ENCODE data around the gene TMEM164. TPM values are rescaled to one million over a fixed set of nuclear protein-coding genes. Genes with fewer than 3 reads are reported as not detected.

TMEM164 gene
- total RNA-seq, 2 experiments from 2014 or later: 10.9 to 11.5 TPM

DNA sequence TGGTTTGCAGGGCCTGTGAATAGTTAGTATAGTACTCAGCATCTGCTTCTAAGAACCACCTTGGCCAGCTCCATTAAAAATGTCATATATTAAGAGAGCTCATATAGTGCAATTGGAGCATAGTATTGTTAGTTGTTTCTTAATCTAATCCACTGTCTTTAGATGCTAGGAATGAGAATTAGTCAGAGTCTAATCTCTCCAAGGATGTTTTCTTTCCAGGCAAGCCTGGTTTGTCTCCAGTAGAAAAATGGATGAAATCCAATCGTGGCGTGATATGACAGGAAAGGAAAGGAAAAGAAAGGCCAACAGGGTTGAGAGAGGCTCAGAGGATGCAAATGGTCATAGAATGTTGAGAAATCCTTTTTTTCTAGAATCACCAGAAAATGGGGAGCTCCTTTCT, 15.0 kb upstream of the TMEM164 start:
- H3K27ac Mint-ChIP-seq: no peak overlapping the region
- no peaks in the 10 kb centered on the region for H3K9me3 Mint-ChIP-seq
- no peak overlapping the region for H3K4me3 Mint-ChIP-seq
- CTCF ChIA-PET: no interaction called here
- POLR2A ChIA-PET: no interaction called here
- peaks cover 20% of the 10 kb centered on the region for H3K4me1 Mint-ChIP-seq (ENCODE audit: low read depth)
- DNase-seq: no peak
- no peaks in the 10 kb centered on the region for H3K36me3 Mint-ChIP-seq (ENCODE audit: low read depth)
- no peak for ATAC-seq
- intact Hi-C loops (cut with micrococcal nuclease): no loop called here
- H3K27me3 Mint-ChIP-seq: no peaks in the 10 kb centered on the region
- TF ChIP-seq, protein P1, sequence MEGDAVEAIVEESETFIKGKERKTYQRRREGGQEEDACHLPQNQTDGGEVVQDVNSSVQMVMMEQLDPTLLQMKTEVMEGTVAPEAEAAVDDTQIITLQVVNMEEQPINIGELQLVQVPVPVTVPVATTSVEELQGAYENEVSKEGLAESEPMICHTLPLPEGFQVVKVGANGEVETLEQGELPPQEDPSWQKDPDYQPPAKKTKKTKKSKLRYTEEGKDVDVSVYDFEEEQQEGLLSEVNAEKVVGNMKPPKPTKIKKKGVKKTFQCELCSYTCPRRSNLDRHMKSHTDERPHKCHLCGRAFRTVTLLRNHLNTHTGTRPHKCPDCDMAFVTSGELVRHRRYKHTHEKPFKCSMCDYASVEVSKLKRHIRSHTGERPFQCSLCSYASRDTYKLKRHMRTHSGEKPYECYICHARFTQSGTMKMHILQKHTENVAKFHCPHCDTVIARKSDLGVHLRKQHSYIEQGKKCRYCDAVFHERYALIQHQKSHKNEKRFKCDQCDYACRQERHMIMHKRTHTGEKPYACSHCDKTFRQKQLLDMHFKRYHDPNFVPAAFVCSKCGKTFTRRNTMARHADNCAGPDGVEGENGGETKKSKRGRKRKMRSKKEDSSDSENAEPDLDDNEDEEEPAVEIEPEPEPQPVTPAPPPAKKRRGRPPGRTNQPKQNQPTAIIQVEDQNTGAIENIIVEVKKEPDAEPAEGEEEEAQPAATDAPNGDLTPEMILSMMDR (IDR thresholded peaks at IDR 0.05): no peak

DNA sequence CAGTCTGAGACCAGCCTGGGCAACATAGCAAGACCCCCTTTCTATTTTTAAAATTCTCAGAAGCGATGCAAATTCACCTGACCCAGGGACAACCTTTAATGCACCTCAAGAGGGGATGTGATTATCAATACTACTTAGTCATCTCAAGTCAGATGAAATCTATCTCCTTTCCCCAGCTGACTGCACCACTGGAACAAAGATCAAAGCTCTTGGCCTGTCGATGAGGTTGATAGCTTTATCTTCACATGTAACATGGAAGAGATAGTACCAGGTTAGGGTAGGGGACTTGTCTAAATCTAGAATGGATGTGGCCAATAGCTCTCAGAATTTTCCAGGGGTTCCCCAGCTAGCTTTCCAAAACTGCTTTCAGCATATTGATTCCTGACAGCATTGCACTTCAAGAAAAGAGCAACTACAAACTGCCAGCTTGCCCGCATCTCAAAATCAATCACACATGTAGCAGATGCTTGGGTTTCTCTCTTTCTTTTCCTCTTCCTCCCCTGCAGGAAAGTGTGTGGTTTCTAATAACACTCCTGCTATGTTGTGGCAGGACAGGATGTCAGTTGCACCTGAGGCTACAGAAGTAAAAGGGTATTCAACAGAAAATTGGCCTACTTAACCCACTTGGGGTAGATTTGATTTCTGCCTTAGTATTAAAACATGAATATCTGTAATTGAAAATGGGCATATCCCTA, 12.2 kb upstream of the TMEM164 start:
- Mint-ChIP-seq H3K4me1 (ENCODE audit: low read depth) (peaks cover 26% of the 10 kb centered on the region), H3K36me3 (ENCODE audit: low read depth) (no peaks in the 10 kb centered on the region), H3K9me3 (no peaks in the 10 kb centered on the region), H3K4me3 (no peak overlapping the region), H3K27ac (peak overlapping the region; percentile 45), H3K27me3 (no peaks in the 10 kb centered on the region)
- TF ChIP-seq, protein P1 (IDR thresholded peaks at IDR 0.05): no peak
- ATAC-seq (peak; percentile 34), DNase-seq (peak; percentile 5)
- intact Hi-C loops (cut with micrococcal nuclease): no loop called here
- ChIA-PET POLR2A (interaction anchor here (1.7 kb wide), 1 partner anchor 12 kb away, joined by 7 read pairs; the partner anchor contains the start of gene TMEM164), CTCF (interaction anchor here (0.7 kb wide), 1 partner anchor 156 kb away, joined by 3 read pairs; no protein-coding TSS in a partner anchor)

DNA sequence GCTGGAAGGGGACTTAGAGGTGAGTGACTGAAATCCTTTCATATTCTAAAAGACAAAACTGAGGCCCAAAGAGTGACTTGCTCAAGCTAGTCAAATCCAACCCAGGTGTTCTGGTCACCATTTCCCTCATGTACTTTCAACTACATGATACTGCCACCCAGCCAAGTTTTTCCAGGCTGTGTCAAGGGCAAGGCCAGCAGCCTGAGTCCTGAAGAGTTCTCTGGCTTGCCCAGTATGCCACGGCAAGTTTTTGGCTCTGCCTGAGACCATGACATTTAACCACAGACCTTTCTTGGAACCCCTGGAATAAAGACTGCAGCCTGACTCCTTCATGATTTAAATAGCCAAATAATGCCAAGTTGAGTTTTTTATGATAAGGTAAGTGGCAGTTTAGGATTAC, 10.7 kb upstream of the TMEM164 start:
- H3K4me3 Mint-ChIP-seq: no peak overlapping the region
- intact Hi-C loops (cut with micrococcal nuclease): no loop called here
- no peaks in the 10 kb centered on the region for H3K27me3 Mint-ChIP-seq
- DNase-seq (no peak), ATAC-seq (no peak)
- ChIA-PET CTCF (no interaction called here), POLR2A (interaction anchor here (1.7 kb wide), 1 partner anchor 10 kb away, joined by 7 read pairs; the partner anchor contains the start of gene TMEM164)
- H3K36me3 Mint-ChIP-seq (ENCODE audit: low read depth): no peaks in the 10 kb centered on the region
- TF ChIP-seq, protein P1 (IDR thresholded peaks at IDR 0.05): no peak
- H3K4me1 Mint-ChIP-seq (ENCODE audit: low read depth): peaks cover 26% of the 10 kb centered on the region
- no peak overlapping the region for H3K27ac Mint-ChIP-seq
- H3K9me3 Mint-ChIP-seq: no peaks in the 10 kb centered on the region

DNA sequence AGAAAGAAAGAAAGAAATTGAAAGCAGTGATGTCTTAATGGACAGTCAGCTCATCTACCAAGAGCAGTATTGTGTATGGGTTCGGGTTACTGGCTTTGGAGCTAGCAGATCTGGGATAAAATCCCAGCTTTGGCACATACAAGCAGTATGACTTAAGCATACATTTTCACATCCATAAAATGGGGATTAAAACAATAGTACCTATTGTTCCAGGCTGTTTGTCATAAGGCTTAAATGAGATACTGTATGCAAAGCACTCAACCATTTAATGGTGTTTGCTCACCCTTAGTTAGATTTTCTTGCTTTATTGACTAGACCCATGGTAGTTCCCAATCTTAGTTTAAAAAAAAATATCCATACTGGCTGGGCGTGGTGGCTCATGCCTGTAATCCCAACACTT, 7.8 kb upstream of the TMEM164 start:
- Mint-ChIP-seq H3K9me3 (no peaks in the 10 kb centered on the region), H3K27ac (no peak overlapping the region), H3K4me3 (no peak overlapping the region), H3K4me1 (ENCODE audit: low read depth) (peaks cover 16% of the 10 kb centered on the region), H3K27me3 (no peaks in the 10 kb centered on the region), H3K36me3 (ENCODE audit: low read depth) (no peaks in the 10 kb centered on the region)
- ATAC-seq (no peak), DNase-seq (no peak)
- POLR2A ChIA-PET: no interaction called here
- CTCF ChIA-PET: no interaction called here
- intact Hi-C loops (cut with micrococcal nuclease): no loop called here
- TF ChIP-seq, protein P1 (IDR thresholded peaks at IDR 0.05): no peak

DNA sequence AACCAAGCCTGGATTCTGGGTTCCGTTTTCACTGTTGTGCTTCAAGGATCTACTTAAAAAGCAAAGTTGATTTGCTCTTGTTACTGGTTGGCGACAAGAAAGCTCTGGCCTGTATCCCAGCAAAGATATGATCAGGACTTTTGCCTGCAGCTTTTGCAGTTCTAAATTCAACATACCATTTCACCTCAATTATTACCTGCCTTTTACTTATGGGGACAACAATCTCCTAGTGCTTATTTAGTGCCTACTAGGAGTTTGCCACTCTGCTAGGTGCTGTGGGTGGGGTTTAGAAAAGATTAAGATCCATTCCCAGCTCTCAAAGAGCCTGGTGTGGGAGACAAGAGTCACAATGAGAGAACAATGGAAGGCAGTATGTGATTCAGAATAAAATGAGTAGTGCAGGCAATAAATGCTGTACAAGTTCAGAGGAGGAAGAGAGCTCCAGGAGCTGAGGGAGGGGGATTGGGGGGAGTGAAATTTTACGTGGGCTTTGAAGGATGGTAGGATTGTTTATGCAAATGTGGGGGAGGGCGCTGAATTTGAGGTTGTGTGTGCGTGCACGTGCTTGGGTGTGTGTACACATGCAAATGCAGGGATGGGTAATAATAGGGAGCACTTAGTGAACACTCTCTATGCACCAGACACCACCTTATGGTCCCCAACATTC, 5.0 kb upstream of the TMEM164 start:
- Mint-ChIP-seq H3K36me3 (ENCODE audit: low read depth) (no peaks in the 10 kb centered on the region), H3K4me1 (ENCODE audit: low read depth) (peaks cover 9% of the 10 kb centered on the region), H3K27ac (no peak overlapping the region), H3K4me3 (no peak overlapping the region), H3K27me3 (no peaks in the 10 kb centered on the region), H3K9me3 (no peaks in the 10 kb centered on the region)
- ATAC-seq (no peak), DNase-seq (no peak)
- intact Hi-C loops (cut with micrococcal nuclease): no loop called here
- ChIA-PET POLR2A (no interaction called here), CTCF (no interaction called here)
- TF ChIP-seq, protein P1 (IDR thresholded peaks at IDR 0.05): no peak

Data from activated CD8-positive, alpha-beta T cell treated with anti-CD3 and anti-CD28 coated beads for 36 hours (primary cell).